GM10248 (cell line): ENCODE data around the gene PRDM1.

Source experiments
- CTCF ChIA-PET: fragments of 300-600 bp; sonication (Branson Sonifier 250); formaldehyde crosslinking; extraction: SDS; loops from one replicate; lab custom pipeline; 2021; ENCODE audit warnings: antibody characterized with exemption; lab: Yijun Ruan, JAX
- POLR2A ChIA-PET: fragments of 350-650 bp; sonication (Branson Sonifier 250); formaldehyde crosslinking; extraction: SDS; loops from one replicate; lab custom pipeline; 2020; ENCODE audit warnings: antibody characterized with exemption; lab: Yijun Ruan, JAX
- DNase-seq: peaks from one replicate; pipeline ENCODE4 v3.0.0; 2012; ENCODE audit errors: extremely low spot score
- TF ChIP-seq, protein P1 (sequence below): IDR thresholded peaks from 2 replicates; pipeline ENCODE4 v1.5.1; 2012; ENCODE audit warnings: mild to moderate bottlenecking, low read depth; ENCODE audit errors: extremely low read depth, missing control alignments, control extremely low read depth

Gene PRDM1

DNA sequence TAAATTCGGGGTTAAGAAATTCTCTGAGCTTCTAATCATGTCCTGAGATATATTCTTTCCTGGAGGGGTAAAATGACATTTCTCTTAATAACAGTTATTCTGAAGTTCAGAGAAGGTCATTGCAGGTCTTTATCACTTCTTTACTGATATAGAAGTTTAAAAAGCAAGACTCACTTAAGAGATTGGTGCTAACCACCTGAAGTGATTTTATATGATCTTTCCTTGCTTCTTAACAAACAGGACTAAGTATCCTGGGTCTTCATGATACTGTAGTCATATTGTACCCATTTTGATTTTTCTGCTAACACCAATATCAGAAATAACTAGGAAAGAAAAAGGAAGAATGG, 39.3 kb upstream of the PRDM1 start:
- TF ChIP-seq, protein P1, sequence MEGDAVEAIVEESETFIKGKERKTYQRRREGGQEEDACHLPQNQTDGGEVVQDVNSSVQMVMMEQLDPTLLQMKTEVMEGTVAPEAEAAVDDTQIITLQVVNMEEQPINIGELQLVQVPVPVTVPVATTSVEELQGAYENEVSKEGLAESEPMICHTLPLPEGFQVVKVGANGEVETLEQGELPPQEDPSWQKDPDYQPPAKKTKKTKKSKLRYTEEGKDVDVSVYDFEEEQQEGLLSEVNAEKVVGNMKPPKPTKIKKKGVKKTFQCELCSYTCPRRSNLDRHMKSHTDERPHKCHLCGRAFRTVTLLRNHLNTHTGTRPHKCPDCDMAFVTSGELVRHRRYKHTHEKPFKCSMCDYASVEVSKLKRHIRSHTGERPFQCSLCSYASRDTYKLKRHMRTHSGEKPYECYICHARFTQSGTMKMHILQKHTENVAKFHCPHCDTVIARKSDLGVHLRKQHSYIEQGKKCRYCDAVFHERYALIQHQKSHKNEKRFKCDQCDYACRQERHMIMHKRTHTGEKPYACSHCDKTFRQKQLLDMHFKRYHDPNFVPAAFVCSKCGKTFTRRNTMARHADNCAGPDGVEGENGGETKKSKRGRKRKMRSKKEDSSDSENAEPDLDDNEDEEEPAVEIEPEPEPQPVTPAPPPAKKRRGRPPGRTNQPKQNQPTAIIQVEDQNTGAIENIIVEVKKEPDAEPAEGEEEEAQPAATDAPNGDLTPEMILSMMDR: no peak
- ChIA-PET POLR2A (no interaction called here), CTCF (interaction anchor here (1.3 kb wide), 1 partner anchor 15 kb away, joined by 3 read pairs; no protein-coding TSS in a partner anchor)

DNA sequence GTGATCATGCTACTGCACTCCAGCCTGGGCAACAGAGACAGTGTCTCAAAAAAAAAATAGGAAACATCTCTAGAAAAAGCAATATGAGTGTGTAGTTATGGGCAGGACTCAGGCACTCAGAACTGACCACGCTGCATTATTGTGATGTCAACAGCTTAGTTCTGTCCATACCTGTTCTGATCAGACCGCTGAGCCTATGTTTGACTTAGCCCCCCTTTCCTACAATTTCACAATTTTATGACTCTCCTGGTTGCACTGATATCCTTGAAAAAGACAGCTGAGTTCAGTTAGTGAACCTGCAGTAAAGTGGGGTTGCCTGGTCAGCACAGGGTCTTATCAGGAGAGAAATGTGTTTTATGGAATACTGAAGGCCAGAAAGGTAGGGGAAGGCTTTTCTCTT, 37.8 kb upstream of the PRDM1 start:
- TF ChIP-seq, protein P1: no peak
- ChIA-PET CTCF (interaction anchor here (1.3 to 2.5 kb wide), 3 partner anchors 9 to 175 kb away, joined by 3 to 8 read pairs (median 7); no protein-coding TSS in a partner anchor), POLR2A (interaction anchor here (0.6 kb wide), 1 partner anchor 943 kb away, joined by 4 read pairs; no protein-coding TSS in a partner anchor)
- DNase-seq: no peak

More for the DNA sequence above, 39.3 kb upstream of the PRDM1 start:
- no peak for DNase-seq

DNA sequence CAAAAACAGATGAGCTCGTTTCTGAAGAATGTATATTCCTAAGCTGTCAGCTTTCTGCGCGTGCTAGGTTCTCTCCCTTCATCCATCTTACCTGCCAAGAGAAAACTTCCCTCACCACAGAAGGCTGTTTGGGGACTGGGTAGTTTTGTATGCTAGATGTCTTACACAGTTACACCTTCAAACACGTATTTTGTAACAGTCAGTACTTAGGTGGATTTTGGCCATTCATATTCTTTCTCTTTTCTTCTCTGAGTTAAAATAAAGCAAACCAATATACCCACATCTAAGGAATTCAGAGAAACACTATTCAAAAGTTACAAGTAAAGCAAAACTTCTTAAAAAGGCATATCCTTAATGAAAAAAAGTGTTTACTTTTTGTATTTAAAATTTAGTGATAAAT, 35.6 kb upstream of the PRDM1 start:
- ChIA-PET CTCF (interaction anchor here (1.2 to 2.5 kb wide), 3 partner anchors 10 to 173 kb away, joined by 4 to 7 read pairs (median 5); no protein-coding TSS in a partner anchor), POLR2A (interaction anchor here (0.5 kb wide), 1 partner anchor 28 kb away, joined by 3 read pairs; no protein-coding TSS in a partner anchor)

DNA sequence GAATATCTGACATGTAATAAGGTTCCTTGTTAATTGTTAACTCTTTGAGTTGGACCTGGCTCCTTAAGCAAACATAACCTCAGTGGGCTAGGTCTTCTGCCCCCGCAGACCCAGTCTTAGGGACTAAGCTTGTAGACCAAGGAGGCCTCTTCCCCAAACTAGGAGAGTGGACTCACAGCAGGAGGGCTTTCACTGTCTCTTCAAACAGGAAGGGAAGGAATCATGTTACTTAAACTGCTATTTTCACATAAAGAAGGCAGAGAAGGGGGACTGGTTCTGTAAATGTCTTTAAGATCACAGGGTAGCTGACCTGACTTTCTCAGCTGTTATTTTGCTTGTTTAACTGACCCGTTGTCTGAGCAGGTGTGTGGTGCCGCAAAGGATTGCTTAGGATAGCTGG, 34.9 kb upstream of the PRDM1 start:
- TF ChIP-seq, protein P1: no peak
- ChIA-PET CTCF (no interaction called here), POLR2A (no interaction called here)
- no peak for DNase-seq

More for the DNA sequence above, 35.6 kb upstream of the PRDM1 start:
- TF ChIP-seq, protein P1: no peak
- no peak for DNase-seq

DNA sequence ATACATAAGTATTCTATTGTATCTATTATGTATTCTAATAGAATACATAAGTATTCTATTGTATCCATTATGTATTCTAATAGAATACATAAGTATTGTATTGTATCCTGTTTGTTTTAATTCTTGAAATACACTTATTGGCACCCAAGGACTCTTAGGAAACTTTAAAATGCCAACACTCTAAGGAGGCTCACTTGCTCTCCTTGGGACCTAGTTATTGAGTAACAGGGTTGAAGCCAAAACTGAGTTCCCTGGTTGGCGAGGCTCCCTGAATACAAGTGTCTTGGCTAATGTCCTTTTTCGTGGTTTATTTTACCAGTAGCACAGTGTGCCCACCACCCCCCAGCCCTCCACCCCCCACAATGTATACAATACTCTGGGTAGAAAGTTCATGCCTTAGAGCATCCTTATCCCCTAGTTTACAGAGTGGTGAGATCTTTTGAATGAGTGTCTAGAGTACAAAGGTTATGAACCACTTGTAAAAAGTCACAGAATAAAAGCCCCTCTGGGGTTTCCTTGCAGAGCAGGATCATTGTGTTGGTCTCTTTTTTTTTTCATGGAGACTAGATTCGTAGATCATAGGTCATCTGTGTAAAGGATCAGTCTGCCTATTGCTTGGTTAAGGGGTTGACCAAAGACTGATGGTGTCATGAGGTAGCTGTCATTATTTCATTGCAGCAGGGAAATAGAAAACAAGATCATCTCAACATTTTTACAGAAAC, 32.5 kb upstream of the PRDM1 start:
- TF ChIP-seq, protein P1: no peak
- DNase-seq: no peak
- CTCF ChIA-PET: no interaction called here
- POLR2A ChIA-PET: no interaction called here

DNA sequence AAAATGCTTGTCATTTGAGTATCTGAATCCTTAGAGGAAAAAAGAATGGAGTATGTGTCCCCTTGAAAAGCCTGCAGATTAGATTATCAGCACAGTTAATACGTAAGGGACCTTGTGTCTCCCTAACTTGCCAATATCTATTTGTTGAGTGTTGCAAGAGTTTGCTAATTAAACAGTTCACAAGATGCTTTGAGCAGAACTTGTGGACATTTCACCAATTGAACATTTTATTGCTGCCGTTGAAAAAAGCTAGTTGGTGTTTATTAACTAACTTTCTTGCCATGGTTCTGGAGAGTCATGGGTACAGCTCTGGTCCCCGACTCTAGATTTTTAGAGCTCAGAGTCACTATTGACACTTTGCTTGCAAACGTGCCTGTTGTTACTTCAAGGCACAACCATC, 30.6 kb upstream of the PRDM1 start:
- ChIA-PET CTCF (interaction anchor here (0.8 to 1.4 kb wide), 2 partner anchors 28 to 40 kb away, joined by 3 read pairs; no protein-coding TSS in a partner anchor), POLR2A (no interaction called here)
- no peak for DNase-seq
- TF ChIP-seq, protein P1: no peak
